Measurements from ENCODE around the gene MUS81. TPM values are rescaled to one million over a fixed set of nuclear protein-coding genes. Genes with fewer than 3 reads are reported as not detected.
A peak's percentile ranks its signal among the peaks of the same experiment; 100 is the strongest.

MUS81 gene
- total and polyA plus RNA-seq, 9 of the 15 experiments (the other 6 are each of a cell fraction or from before 2014, with no cell fraction given), result 13.4 to 118 (median 53.7) TPM

DNA sequence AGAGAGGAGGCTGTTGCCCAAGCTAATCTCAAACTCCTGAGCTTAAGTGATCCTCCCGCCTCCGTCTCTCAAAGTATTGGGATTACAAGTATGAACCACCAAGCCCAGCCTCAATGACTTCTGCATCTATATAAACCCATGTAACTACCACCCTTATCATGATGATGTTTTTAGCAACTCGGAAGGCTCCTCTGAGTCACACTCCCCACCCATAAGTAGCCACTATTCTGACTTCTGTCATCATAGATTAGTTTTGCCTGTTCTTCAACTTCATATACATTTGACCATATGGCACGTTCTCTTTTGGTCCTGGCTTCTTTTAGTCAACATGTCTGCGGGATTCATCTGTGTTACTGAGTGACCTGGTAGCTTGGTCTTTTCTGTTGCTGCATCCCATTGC, 46.4 kb downstream of the MUS81 start (continued):
- peak; percentile 83 for TF ChIP-seq ARID1B (IDR thresholded peaks at IDR 0.05)
- TF ChIP-seq, protein P1, sequence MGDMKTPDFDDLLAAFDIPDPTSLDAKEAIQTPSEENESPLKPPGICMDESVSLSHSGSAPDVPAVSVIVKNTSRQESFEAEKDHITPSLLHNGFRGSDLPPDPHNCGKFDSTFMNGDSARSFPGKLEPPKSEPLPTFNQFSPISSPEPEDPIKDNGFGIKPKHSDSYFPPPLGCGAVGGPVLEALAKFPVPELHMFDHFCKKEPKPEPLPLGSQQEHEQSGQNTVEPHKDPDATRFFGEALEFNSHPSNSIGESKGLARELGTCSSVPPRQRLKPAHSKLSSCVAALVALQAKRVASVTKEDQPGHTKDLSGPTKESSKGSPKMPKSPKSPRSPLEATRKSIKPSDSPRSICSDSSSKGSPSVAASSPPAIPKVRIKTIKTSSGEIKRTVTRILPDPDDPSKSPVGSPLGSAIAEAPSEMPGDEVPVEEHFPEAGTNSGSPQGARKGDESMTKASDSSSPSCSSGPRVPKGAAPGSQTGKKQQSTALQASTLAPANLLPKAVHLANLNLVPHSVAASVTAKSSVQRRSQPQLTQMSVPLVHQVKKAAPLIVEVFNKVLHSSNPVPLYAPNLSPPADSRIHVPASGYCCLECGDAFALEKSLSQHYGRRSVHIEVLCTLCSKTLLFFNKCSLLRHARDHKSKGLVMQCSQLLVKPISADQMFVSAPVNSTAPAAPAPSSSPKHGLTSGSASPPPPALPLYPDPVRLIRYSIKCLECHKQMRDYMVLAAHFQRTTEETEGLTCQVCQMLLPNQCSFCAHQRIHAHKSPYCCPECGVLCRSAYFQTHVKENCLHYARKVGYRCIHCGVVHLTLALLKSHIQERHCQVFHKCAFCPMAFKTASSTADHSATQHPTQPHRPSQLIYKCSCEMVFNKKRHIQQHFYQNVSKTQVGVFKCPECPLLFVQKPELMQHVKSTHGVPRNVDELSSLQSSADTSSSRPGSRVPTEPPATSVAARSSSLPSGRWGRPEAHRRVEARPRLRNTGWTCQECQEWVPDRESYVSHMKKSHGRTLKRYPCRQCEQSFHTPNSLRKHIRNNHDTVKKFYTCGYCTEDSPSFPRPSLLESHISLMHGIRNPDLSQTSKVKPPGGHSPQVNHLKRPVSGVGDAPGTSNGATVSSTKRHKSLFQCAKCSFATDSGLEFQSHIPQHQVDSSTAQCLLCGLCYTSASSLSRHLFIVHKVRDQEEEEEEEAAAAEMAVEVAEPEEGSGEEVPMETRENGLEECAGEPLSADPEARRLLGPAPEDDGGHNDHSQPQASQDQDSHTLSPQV (IDR thresholded peaks at IDR 0.05), result 0 out of 2 replicates have a peak, but pooled peaks have one; percentile 41
- TF ChIP-seq GATAD2A (IDR thresholded peaks at IDR 0.05), result no peak
- no peak for TF ChIP-seq E2F4 (CRISPR knock-in tag; IDR thresholded peaks at IDR 0.05; ENCODE audit: low read depth)
- no peak for TF ChIP-seq HMGXB4 (CRISPR knock-in tag; IDR thresholded peaks at IDR 0.05)
- 0 out of 2 replicates have a peak, but pooled peaks have one; percentile 45 for TF ChIP-seq MTA3 (IDR thresholded peaks at IDR 0.05; ENCODE audit: borderline replicate concordance)
- peak; percentile 40; the same call in 1 of the 2 replicates for TF ChIP-seq TAL1 (IDR thresholded peaks at IDR 0.05)
- TF ChIP-seq EP300 (IDR thresholded peaks at IDR 0.05; ENCODE audit: low read length), result peak; percentile 50; the same call in 1 of the 2 replicates
- TF ChIP-seq KHSRP (IDR thresholded peaks at IDR 0.05), result no peak
- TF ChIP-seq, protein P2, sequence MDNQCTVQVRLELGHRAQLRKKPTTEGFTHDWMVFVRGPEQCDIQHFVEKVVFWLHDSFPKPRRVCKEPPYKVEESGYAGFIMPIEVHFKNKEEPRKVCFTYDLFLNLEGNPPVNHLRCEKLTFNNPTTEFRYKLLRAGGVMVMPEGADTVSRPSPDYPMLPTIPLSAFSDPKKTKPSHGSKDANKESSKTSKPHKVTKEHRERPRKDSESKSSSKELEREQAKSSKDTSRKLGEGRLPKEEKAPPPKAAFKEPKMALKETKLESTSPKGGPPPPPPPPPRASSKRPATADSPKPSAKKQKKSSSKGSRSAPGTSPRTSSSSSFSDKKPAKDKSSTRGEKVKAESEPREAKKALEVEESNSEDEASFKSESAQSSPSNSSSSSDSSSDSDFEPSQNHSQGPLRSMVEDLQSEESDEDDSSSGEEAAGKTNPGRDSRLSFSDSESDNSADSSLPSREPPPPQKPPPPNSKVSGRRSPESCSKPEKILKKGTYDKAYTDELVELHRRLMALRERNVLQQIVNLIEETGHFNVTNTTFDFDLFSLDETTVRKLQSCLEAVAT (IDR thresholded peaks at IDR 0.05), result peak in 1 of 2 experiments; percentile 87; a peak in 2 of 4 replicates
- TF ChIP-seq ZBTB7A (IDR thresholded peaks at IDR 0.05; ENCODE audit: borderline replicate concordance, control insufficient read depth, low read depth, low read length), result no peak
- TF ChIP-seq PHF8 (IDR thresholded peaks at IDR 0.05; ENCODE audit: borderline replicate concordance, low read length), result no peak
- no peak for TF ChIP-seq RFX7 (CRISPR knock-in tag; IDR thresholded peaks at IDR 0.05)
- peak; percentile 43; the same call in 1 of the 2 replicates for TF ChIP-seq NCOR1 (IDR thresholded peaks at IDR 0.05)
- TF ChIP-seq SETDB1 (IDR thresholded peaks at IDR 0.05; ENCODE audit: low read length), result no peak
- no peak for TF ChIP-seq PPARD (CRISPR knock-in tag; IDR thresholded peaks at IDR 0.05)
- TF ChIP-seq CREM (IDR thresholded peaks at IDR 0.05; ENCODE audit: low read depth), result peak; percentile 64; the same call in 1 of the 2 replicates
- no peak for TF ChIP-seq ZNF583 (CRISPR knock-in tag; IDR thresholded peaks at IDR 0.05)
- peak; percentile 40 to 46; a peak in 2 of 4 replicates for TF ChIP-seq FOXK2 (conservative IDR thresholded peaks at IDR 0.05 in 1 of 2, IDR thresholded peaks at IDR 0.05 in 1 of 2; ENCODE audit: low read depth in 2 of 2)
- no peak for TF ChIP-seq ZNF644 (tag; IDR thresholded peaks at IDR 0.05; ENCODE audit: low read depth)
- TF ChIP-seq PRPF4 (IDR thresholded peaks at IDR 0.05; ENCODE audit: insufficient read depth, low read depth, low read length, poor library complexity, severe bottlenecking), result no peak
- no peak for TF ChIP-seq HNRNPLL (IDR thresholded peaks at IDR 0.05; ENCODE audit: low read depth, low read length, poor library complexity, severe bottlenecking)
